Astrocyte (in vitro differentiated cells and primary cell): ENCODE results near the gene CCL26. TPM values are rescaled to one million over a fixed set of nuclear protein-coding genes. Genes with fewer than 3 reads are reported as not detected.
"Not testable (repeated sequence)": the region's sequence is repeated elsewhere in the genome, so short reads cannot be mapped to it uniquely, and the experiment has no call there.

Experiments
- DNase-seq: peaks from one replicate; pipeline ENCODE4 v3.0.0-alpha.2; 2010; ENCODE audit warnings: low read depth
- FAIRE-seq: peaks from 2 replicates; lab custom pipeline; 2011; peaks lifted over from hg19 to GRCh38; lab: Jason Lieb, UNC
- H2AFZ ChIP-seq: 2 replicates; pipeline ENCODE4 v1.6.0; 2012; ENCODE audit warnings: low read depth, low read length, inconsistent platforms
- H3K27ac ChIP-seq: 2 replicates; pipeline ENCODE4 v1.5.1; 2011; ENCODE audit warnings: low read depth, low read length, inconsistent platforms
- H3K27me3 ChIP-seq: 2 replicates; pipeline ENCODE4 v1.6.0; 2011; ENCODE audit warnings: low read length, inconsistent platforms; ENCODE audit not compliant: insufficient read depth
- H3K36me3 ChIP-seq: 2 replicates; pipeline ENCODE4 v1.5.1; 2011; ENCODE audit warnings: low read length, inconsistent platforms; ENCODE audit not compliant: insufficient read depth
- H3K4me1 ChIP-seq: 2 replicates; pipeline ENCODE4 v1.5.1; 2011; ENCODE audit warnings: low read length, inconsistent platforms; ENCODE audit not compliant: insufficient read depth
- H3K4me2 ChIP-seq: 2 replicates; pipeline ENCODE4 v1.6.0; 2012; ENCODE audit warnings: low read length, inconsistent platforms
- H3K4me3 ChIP-seq: 2 replicates; pipeline ENCODE4 v1.5.1; 2011; ENCODE audit warnings: low read depth, mild to moderate bottlenecking, low read length, inconsistent platforms; ENCODE audit not compliant: insufficient read depth
- H3K79me2 ChIP-seq: 2 replicates; pipeline ENCODE4 v1.6.0; 2012; ENCODE audit warnings: mild to moderate bottlenecking, low read length, inconsistent platforms; ENCODE audit not compliant: insufficient read depth
- H3K9ac ChIP-seq: 2 replicates; pipeline ENCODE4 v1.6.0; 2012; ENCODE audit warnings: mild to moderate bottlenecking, low read length, inconsistent platforms
- H3K9me3 ChIP-seq: 2 replicates; pipeline ENCODE4 v1.5.1; 2012; ENCODE audit warnings: low read depth, mild to moderate bottlenecking, low read length, inconsistent platforms; ENCODE audit not compliant: insufficient read depth
- H4K20me1 ChIP-seq: 2 replicates; pipeline ENCODE4 v1.6.0; 2012; ENCODE audit warnings: low read length, inconsistent platforms; ENCODE audit not compliant: insufficient read depth
- H3K27ac Mint-ChIP-seq: one replicate; pipeline ENCODE4 v1.8.0; 2021; ENCODE audit warnings: mild to moderate bottlenecking, mixed read lengths; ENCODE audit not compliant: unreplicated experiment
- H3K27me3 Mint-ChIP-seq: one replicate; pipeline ENCODE4 v1.8.0; 2021; ENCODE audit warnings: low read depth, mixed read lengths; ENCODE audit not compliant: unreplicated experiment
- H3K36me3 Mint-ChIP-seq: one replicate; pipeline ENCODE4 v1.8.0; 2021; ENCODE audit warnings: low read depth, mixed read lengths; ENCODE audit not compliant: unreplicated experiment
- H3K4me1 Mint-ChIP-seq: one replicate; pipeline ENCODE4 v1.8.0; 2021; ENCODE audit warnings: low read depth, mixed read lengths; ENCODE audit not compliant: unreplicated experiment
- H3K4me3 Mint-ChIP-seq: one replicate; pipeline ENCODE4 v1.8.0; 2021; ENCODE audit warnings: mild to moderate bottlenecking, moderate library complexity, mixed read lengths; ENCODE audit not compliant: unreplicated experiment
- H3K9me3 Mint-ChIP-seq: one replicate; pipeline ENCODE4 v1.8.0; 2021; ENCODE audit warnings: mild to moderate bottlenecking, mixed read lengths; ENCODE audit not compliant: unreplicated experiment
- EZH2 ChIP-seq: IDR thresholded peaks from 2 replicates; pipeline ENCODE4 v1.6.1; 2012; ENCODE audit warnings: mild to moderate bottlenecking, low read length, inconsistent platforms; ENCODE audit not compliant: insufficient read depth
- total RNA-seq: library from RNA; stranded (reverse); gene quantifications from 2 replicates; pipeline ENCODE4 v1.2.1, GENCODE V29; 2021
- TF ChIP-seq, protein P1 (sequence below): IDR thresholded peaks from 2 replicates; pipeline ENCODE4 v1.5.1; 2011; ENCODE audit warnings: low read depth, mild to moderate bottlenecking, inconsistent platforms, low read length, moderate library complexity; ENCODE audit not compliant: insufficient read depth

Gene CCL26
- total RNA-seq, 1 donor from 2014 or later, result not detected

DNA sequence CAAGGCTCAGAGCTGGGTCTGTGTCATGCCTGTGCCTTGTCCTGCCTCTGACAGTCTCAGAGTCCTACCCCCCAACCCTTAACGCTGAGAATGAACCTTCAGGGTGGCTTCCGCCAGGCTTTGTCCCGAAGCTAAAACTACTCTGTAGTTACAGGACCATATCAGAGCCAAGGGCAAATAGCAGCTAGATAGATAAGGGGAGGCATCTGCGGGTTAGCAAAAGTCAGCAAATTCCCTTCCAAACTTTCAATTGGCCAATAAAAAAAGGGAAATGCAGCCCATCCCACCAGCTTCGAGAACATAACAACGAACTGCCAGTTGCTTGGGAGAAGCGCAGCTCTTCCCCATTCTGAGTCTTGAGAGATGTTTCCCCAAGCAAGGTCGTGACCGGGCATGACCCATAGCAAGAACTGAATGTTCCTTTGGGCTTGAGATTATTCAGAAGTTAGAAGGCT, 23.8 kb upstream of the CCL26 start:
- H3K4me2 ChIP-seq, result no peak overlapping the region
- peaks cover 3% of the 10 kb centered on the region for H3K4me1 Mint-ChIP-seq
- no peaks in the 10 kb centered on the region for H4K20me1 ChIP-seq
- H3K27me3 Mint-ChIP-seq, result peaks cover 15% of the 10 kb centered on the region
- H3K4me3 ChIP-seq, result no peak overlapping the region
- no peaks in the 10 kb centered on the region for H3K79me2 ChIP-seq
- H3K9ac ChIP-seq, result no peak overlapping the region
- no peaks in the 10 kb centered on the region for H3K36me3 ChIP-seq
- H3K27ac ChIP-seq, result no peak overlapping the region
- peaks cover 7% of the 10 kb centered on the region for H3K4me1 ChIP-seq
- peaks cover 2% of the 10 kb centered on the region for H3K36me3 Mint-ChIP-seq
- H3K27me3 ChIP-seq, result peaks cover 2% of the 10 kb centered on the region
- FAIRE-seq (no peak), DNase-seq (no peak)
- no peak overlapping the region for H3K4me3 Mint-ChIP-seq
- TF ChIP-seq EZH2, result no peak
- TF ChIP-seq, protein P1, sequence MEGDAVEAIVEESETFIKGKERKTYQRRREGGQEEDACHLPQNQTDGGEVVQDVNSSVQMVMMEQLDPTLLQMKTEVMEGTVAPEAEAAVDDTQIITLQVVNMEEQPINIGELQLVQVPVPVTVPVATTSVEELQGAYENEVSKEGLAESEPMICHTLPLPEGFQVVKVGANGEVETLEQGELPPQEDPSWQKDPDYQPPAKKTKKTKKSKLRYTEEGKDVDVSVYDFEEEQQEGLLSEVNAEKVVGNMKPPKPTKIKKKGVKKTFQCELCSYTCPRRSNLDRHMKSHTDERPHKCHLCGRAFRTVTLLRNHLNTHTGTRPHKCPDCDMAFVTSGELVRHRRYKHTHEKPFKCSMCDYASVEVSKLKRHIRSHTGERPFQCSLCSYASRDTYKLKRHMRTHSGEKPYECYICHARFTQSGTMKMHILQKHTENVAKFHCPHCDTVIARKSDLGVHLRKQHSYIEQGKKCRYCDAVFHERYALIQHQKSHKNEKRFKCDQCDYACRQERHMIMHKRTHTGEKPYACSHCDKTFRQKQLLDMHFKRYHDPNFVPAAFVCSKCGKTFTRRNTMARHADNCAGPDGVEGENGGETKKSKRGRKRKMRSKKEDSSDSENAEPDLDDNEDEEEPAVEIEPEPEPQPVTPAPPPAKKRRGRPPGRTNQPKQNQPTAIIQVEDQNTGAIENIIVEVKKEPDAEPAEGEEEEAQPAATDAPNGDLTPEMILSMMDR, result no peak
- H2AFZ ChIP-seq, result no peak overlapping the region
- no peaks in the 10 kb centered on the region for H3K9me3 ChIP-seq
- no peaks in the 10 kb centered on the region for H3K9me3 Mint-ChIP-seq
- H3K27ac Mint-ChIP-seq, result no peak overlapping the region

GRCh38 chr7:75793676-75794075, 21.7 kb upstream of the CCL26 start:
- Mint-ChIP-seq H3K27ac (no peak overlapping the region), H3K9me3 (no peaks in the 10 kb centered on the region), H3K4me3 (no peak overlapping the region), H3K4me1 (peaks cover 3% of the 10 kb centered on the region), H3K36me3 (peaks cover 2% of the 10 kb centered on the region), H3K27me3 (peaks cover 18% of the 10 kb centered on the region)
- Histone ChIP-seq H3K9me3 (no peaks in the 10 kb centered on the region), H3K36me3 (no peaks in the 10 kb centered on the region), H3K27me3 (peaks cover 2% of the 10 kb centered on the region), H3K4me3 (no peak overlapping the region), H3K4me2 (no peak overlapping the region), H3K9ac (no peak overlapping the region), H3K4me1 (peaks cover 7% of the 10 kb centered on the region), H3K27ac (no peak overlapping the region), H4K20me1 (no peaks in the 10 kb centered on the region), H2AFZ (no peak overlapping the region), H3K79me2 (no peaks in the 10 kb centered on the region)
- FAIRE-seq, result no peak
- DNase-seq, result no peak
- no peak for TF ChIP-seq EZH2
- TF ChIP-seq, protein P1, result no peak

DNA sequence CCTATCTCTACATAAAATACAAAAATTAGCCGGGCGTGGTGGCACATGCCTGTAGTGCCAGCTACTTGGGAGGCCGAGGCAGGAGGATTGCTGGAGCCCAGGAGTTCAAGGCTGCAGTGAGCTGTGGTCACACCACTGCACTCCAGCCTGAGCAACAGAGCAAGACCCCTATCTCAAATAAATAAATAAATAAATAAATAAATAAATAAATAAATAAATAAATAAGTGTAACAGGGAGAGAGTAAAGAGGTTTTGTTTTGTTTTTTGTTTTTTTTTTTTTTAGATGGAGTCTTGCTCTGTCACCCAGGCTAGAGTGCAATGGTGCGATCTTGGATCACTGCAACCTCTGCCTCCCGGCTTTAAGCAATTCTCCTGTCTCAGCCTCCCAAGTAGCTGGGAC, 20.6 kb upstream of the CCL26 start:
- H3K4me2 ChIP-seq, H4K20me1 ChIP-seq, H3K4me1 ChIP-seq, DNase-seq, H3K36me3 Mint-ChIP-seq, H3K9me3 ChIP-seq, H2AFZ ChIP-seq, H3K9ac ChIP-seq, H3K27me3 ChIP-seq, H3K79me2 ChIP-seq, H3K4me3 ChIP-seq, FAIRE-seq, H3K4me1 Mint-ChIP-seq, H3K9me3 Mint-ChIP-seq, H3K36me3 ChIP-seq, H3K4me3 Mint-ChIP-seq, H3K27ac ChIP-seq, H3K27ac Mint-ChIP-seq: not testable (repeated sequence)
- H3K27me3 Mint-ChIP-seq, result peaks cover 12% of the 10 kb centered on the region
